A549 (cell line): ENCODE data around the gene ADGRB2.

Experiments used
- EP300 ChIP-seq, 2 experiments: fragments of >200 bp; sonication (Bioruptor Twin); formaldehyde crosslinking; IDR thresholded peaks; 2 replicates in 1 of 2; 3 replicates in 1 of 2; pipeline ENCODE4 v1.6.1; 2016 to 2017
- KDM1A ChIP-seq: fragments of 200-600 bp; sonication (generic); IDR thresholded peaks from 2 replicates; pipeline ENCODE4 v1.6.1; 2016; ENCODE audit warnings: low read depth, mild to moderate bottlenecking
- POLR2A ChIP-seq: IDR thresholded peaks from 2 replicates; pipeline ENCODE4 v1.6.1; 2012; ENCODE audit warnings: mild to moderate bottlenecking, low read length
- POLR2AphosphoS2 ChIP-seq: conservative IDR thresholded peaks from 2 replicates; pipeline ENCODE4 v1.6.1; 2012; ENCODE audit warnings: low read length, improper control_type of control experiment, inconsistent platforms
- RAD21 ChIP-seq, 2 experiments: fragments of >200 bp in 1 of 2; sonication (Bioruptor Twin) in 1 of 2; formaldehyde crosslinking in 1 of 2; IDR thresholded peaks in 1 of 2; conservative IDR thresholded peaks in 1 of 2; 2 replicates in 1 of 2; 3 replicates in 1 of 2; pipeline ENCODE4 v1.6.1; 2012 to 2018; ENCODE audit warnings: inconsistent platforms in 1 of 2
- RFX5 ChIP-seq: fragments of 450-650 bp; IDR thresholded peaks from 2 replicates; pipeline ENCODE4 v1.7.1; 2014; ENCODE audit warnings: antibody characterized with exemption, mild to moderate bottlenecking, moderate library complexity
- SMC3 ChIP-seq: fragments of >200 bp; sonication (Bioruptor Twin); formaldehyde crosslinking; IDR thresholded peaks from 3 replicates; pipeline ENCODE4 v1.6.1; 2018; ENCODE audit warnings: inconsistent platforms
- TF ChIP-seq, protein P1 (sequence below): fragments of >200 bp; sonication (Bioruptor Twin); formaldehyde crosslinking; IDR thresholded peaks from 3 replicates; pipeline ENCODE4 v1.5.1; 2016
- TF ChIP-seq, protein P2 (sequence below): IDR thresholded peaks from 2 replicates; pipeline ENCODE4 v1.6.1; 2012

GRCh38 chr1:31734582-31735107 lies 29.5 kb downstream of the ADGRB2 start:
- TF ChIP-seq KDM1A (no peak), EP300 (IDR thresholded peaks at IDR 0.05) (no peak), POLR2A (no peak), RFX5 (no peak), SMC3 (no peak), RAD21 (conservative IDR thresholded peaks at IDR 0.05 in 1 of 2, IDR thresholded peaks at IDR 0.05 in 1 of 2) (no peak), POLR2AphosphoS2 (no peak)
- TF ChIP-seq, protein P1, sequence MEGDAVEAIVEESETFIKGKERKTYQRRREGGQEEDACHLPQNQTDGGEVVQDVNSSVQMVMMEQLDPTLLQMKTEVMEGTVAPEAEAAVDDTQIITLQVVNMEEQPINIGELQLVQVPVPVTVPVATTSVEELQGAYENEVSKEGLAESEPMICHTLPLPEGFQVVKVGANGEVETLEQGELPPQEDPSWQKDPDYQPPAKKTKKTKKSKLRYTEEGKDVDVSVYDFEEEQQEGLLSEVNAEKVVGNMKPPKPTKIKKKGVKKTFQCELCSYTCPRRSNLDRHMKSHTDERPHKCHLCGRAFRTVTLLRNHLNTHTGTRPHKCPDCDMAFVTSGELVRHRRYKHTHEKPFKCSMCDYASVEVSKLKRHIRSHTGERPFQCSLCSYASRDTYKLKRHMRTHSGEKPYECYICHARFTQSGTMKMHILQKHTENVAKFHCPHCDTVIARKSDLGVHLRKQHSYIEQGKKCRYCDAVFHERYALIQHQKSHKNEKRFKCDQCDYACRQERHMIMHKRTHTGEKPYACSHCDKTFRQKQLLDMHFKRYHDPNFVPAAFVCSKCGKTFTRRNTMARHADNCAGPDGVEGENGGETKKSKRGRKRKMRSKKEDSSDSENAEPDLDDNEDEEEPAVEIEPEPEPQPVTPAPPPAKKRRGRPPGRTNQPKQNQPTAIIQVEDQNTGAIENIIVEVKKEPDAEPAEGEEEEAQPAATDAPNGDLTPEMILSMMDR: no peak
- TF ChIP-seq, protein P2, sequence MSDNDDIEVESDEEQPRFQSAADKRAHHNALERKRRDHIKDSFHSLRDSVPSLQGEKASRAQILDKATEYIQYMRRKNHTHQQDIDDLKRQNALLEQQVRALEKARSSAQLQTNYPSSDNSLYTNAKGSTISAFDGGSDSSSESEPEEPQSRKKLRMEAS: no peak
